Measurements from ENCODE around the gene TMPRSS12.

GRCh38 chr12:50928392-50928791 lies 85.7 kb downstream of the TMPRSS12 start:
- TF ChIP-seq CTCF (IDR thresholded peaks at IDR 0.05) = no peak
- no peak for TF ChIP-seq POLR2A (IDR thresholded peaks at IDR 0.05)

All from thyroid gland (tissue), 4 donors.